VCaP (cell line): ENCODE data around the gene TPST2.

ENCODE experiments used
- H3K27ac ChIP-seq: fragments of 450-650 bp; 2 replicates; pipeline ENCODE4 v1.5.1; 2017
- CTCF ChIP-seq: fragments of 450-650 bp; conservative IDR thresholded peaks from 2 replicates; pipeline ENCODE4 v1.5.1; 2017; ENCODE audit warnings: mild to moderate bottlenecking, moderate library complexity

Gene TPST2

GRCh38 chr22:26585104-26585790 is 4.7 kb downstream of the TPST2 start:
- no peak overlapping the region for H3K27ac ChIP-seq
- TF ChIP-seq CTCF, result no peak

GRCh38 chr22:26584010-26584409 is 5.9 kb downstream of the TPST2 start:
- no peak overlapping the region for H3K27ac ChIP-seq
- no peak for TF ChIP-seq CTCF

- no peak overlapping the region for H3K27ac ChIP-seq
- TF ChIP-seq CTCF, result no peak
Measured at GRCh38 chr22:26581633-26582168, 8.2 kb downstream of the TPST2 start.

GRCh38 chr22:26581026-26581425 is 8.9 kb downstream of the TPST2 start:
- no peak overlapping the region for H3K27ac ChIP-seq

GRCh38 chr22:26580240-26580962 is 9.5 kb downstream of the TPST2 start:
- TF ChIP-seq CTCF, result no peak
- H3K27ac ChIP-seq, result no peak overlapping the region

More at GRCh38 chr22:26581026-26581425, 8.9 kb downstream of the TPST2 start:
- no peak for TF ChIP-seq CTCF

- TF ChIP-seq CTCF, result no peak
- no peak overlapping the region for H3K27ac ChIP-seq
Measured at GRCh38 chr22:26579331-26579886, 10.5 kb downstream of the TPST2 start.

- no peak overlapping the region for H3K27ac ChIP-seq
- no peak for TF ChIP-seq CTCF
Measured at GRCh38 chr22:26577081-26577480, 12.9 kb downstream of the TPST2 start.
